DND-41 (cell line): Measurements from ENCODE around the gene PRSS12.

ENCODE experiments used
- ATAC-seq: fragments of 200-7000 bp; cut with Tn5 transposase; 3 replicates; pipeline ENCODE4 v1.9.1; 2021; ENCODE audit warnings: low read depth; ENCODE audit not compliant: insufficient read depth
- DNase-seq: peaks from one replicate; pipeline ENCODE4 v3.0.0-alpha.2; 2020
- H2AFZ ChIP-seq: 2 replicates; pipeline ENCODE4 v1.6.0; 2012; ENCODE audit warnings: low read depth, low read length
- H3K27ac ChIP-seq: 2 replicates; pipeline ENCODE4 v1.5.1; 2012; ENCODE audit warnings: low read length, inconsistent platforms
- H3K27me3 ChIP-seq: fragments of 200-600 bp; sonication (generic); 2 replicates; pipeline ENCODE4 v1.6.0; 2012; ENCODE audit warnings: low read length, mild to moderate bottlenecking, inconsistent platforms; ENCODE audit not compliant: insufficient read depth, poor library complexity
- H3K36me3 ChIP-seq: 2 replicates; pipeline ENCODE4 v1.5.1; 2012; ENCODE audit warnings: low read length, inconsistent platforms; ENCODE audit not compliant: insufficient read depth
- H3K4me1 ChIP-seq: 2 replicates; pipeline ENCODE4 v1.5.1; 2012; ENCODE audit warnings: mild to moderate bottlenecking, low read length; ENCODE audit not compliant: insufficient read depth
- H3K4me2 ChIP-seq: 2 replicates; pipeline ENCODE4 v1.6.0; 2012; ENCODE audit warnings: mild to moderate bottlenecking, moderate library complexity, low read length, inconsistent platforms; ENCODE audit not compliant: insufficient read depth
- H3K4me3 ChIP-seq, 2 experiments: fragments of 200-600 bp in 1 of 2; shearing (Covaris generic) in 1 of 2; 2 replicates each; pipeline ENCODE4 v1.5.1; 2012 to 2016; ENCODE audit warnings: inconsistent platforms in 2 of 2, low read length in 2 of 2, mild to moderate bottlenecking in 2 of 2, low read depth in 1 of 2, moderate library complexity in 1 of 2
- H3K79me2 ChIP-seq: 2 replicates; pipeline ENCODE4 v1.6.0; 2012; ENCODE audit warnings: low read length, inconsistent platforms; ENCODE audit not compliant: insufficient read depth
- H3K9ac ChIP-seq: 2 replicates; pipeline ENCODE4 v1.6.0; 2012; ENCODE audit warnings: low read depth, mild to moderate bottlenecking, inconsistent platforms, low read length, moderate library complexity
- H3K9me3 ChIP-seq: 2 replicates; pipeline ENCODE4 v1.5.1; 2012; ENCODE audit warnings: low read length, moderate library complexity, mild to moderate bottlenecking, inconsistent platforms; ENCODE audit not compliant: insufficient read depth, severe bottlenecking
- H4K20me1 ChIP-seq: 2 replicates; pipeline ENCODE4 v1.6.0; 2012; ENCODE audit warnings: low read length; ENCODE audit not compliant: insufficient read depth
- CTCF ChIP-seq: IDR thresholded peaks from 2 replicates; pipeline ENCODE4 v1.5.1; 2012; ENCODE audit warnings: borderline replicate concordance, low read length, moderate library complexity, mild to moderate bottlenecking; ENCODE audit not compliant: poor library complexity, severe bottlenecking; ENCODE audit errors: extremely low read depth
- EZH2 ChIP-seq: IDR thresholded peaks from 3 replicates; pipeline ENCODE4 v1.6.1; 2012; ENCODE audit warnings: borderline replicate concordance, low read depth, mild to moderate bottlenecking, moderate library complexity, low read length, inconsistent platforms; ENCODE audit not compliant: severe bottlenecking

PRSS12 gene

GRCh38 chr4:118322831-118323502 lies 29.8 kb downstream of the PRSS12 start:
- Histone ChIP-seq H3K9ac (no peak overlapping the region), H3K4me3 (no peak overlapping the region), H3K4me2 (no peak overlapping the region), H3K27ac (no peak overlapping the region), H3K79me2 (no peaks in the 10 kb centered on the region), H3K36me3 (no peaks in the 10 kb centered on the region), H3K4me1 (no peaks in the 10 kb centered on the region), H2AFZ (no peak overlapping the region), H3K27me3 (no peaks in the 10 kb centered on the region), H3K9me3 (no peaks in the 10 kb centered on the region), H4K20me1 (no peaks in the 10 kb centered on the region)
- no peak for ATAC-seq
- TF ChIP-seq CTCF (no peak), EZH2 (no peak)
- no peak for DNase-seq

GRCh38 chr4:118318931-118319330 lies 33.9 kb downstream of the PRSS12 start:
- no peaks in the 10 kb centered on the region for H3K4me1 ChIP-seq
- ATAC-seq (no peak), DNase-seq (no peak)
- H3K9me3 ChIP-seq: no peaks in the 10 kb centered on the region
- no peak overlapping the region for H3K4me2 ChIP-seq
- H2AFZ ChIP-seq: no peak overlapping the region
- no peak overlapping the region for H3K27ac ChIP-seq
- no peaks in the 10 kb centered on the region for H4K20me1 ChIP-seq
- TF ChIP-seq CTCF (no peak), EZH2 (no peak)
- H3K36me3 ChIP-seq: no peaks in the 10 kb centered on the region
- H3K79me2 ChIP-seq: no peaks in the 10 kb centered on the region
- no peak overlapping the region for H3K9ac ChIP-seq
- H3K27me3 ChIP-seq: no peaks in the 10 kb centered on the region
- no peak overlapping the region for H3K4me3 ChIP-seq

- DNase-seq: no peak
- H3K36me3 ChIP-seq: no peaks in the 10 kb centered on the region
- no peak overlapping the region for H3K4me2 ChIP-seq
Observed at GRCh38 chr4:118317691-118318090, 35.1 kb downstream of the PRSS12 start.

More at GRCh38 chr4:118317691-118318090, 35.1 kb downstream of the PRSS12 start:
- Histone ChIP-seq H3K79me2 (no peaks in the 10 kb centered on the region), H4K20me1 (no peaks in the 10 kb centered on the region), H2AFZ (no peak overlapping the region), H3K27me3 (no peaks in the 10 kb centered on the region), H3K4me3 (no peak overlapping the region), H3K27ac (no peak overlapping the region), H3K9me3 (no peaks in the 10 kb centered on the region), H3K9ac (no peak overlapping the region), H3K4me1 (no peaks in the 10 kb centered on the region)
- no peak for ATAC-seq
- TF ChIP-seq CTCF (no peak), EZH2 (no peak)
